GM23338 (cell line): ENCODE data around the gene C10orf105. TPM values are rescaled to one million over a fixed set of nuclear protein-coding genes. Genes with fewer than 3 reads are reported as not detected.

Experiments used
- ATAC-seq: fragments of 200-7000 bp; cut with Tn5 transposase; 3 replicates; pipeline ENCODE4 v1.9.1; 2020
- DNase-seq: peaks from one replicate; pipeline ENCODE4 v3.0.0-alpha.2; 2015; ENCODE audit warnings: low spot score
- H2AFZ ChIP-seq: fragments of 200-600 bp; sonication (generic); 2 replicates; pipeline ENCODE4 v1.8.0; 2016; ENCODE audit warnings: antibody characterized with exemption, mild to moderate bottlenecking, moderate library complexity
- H3F3A ChIP-seq: fragments of 200-600 bp; sonication (generic); replicated peaks from 2 replicates; pipeline ENCODE4 v1.8.0; 2017; ENCODE audit warnings: antibody characterized with exemption, mixed run types, low read depth
- H3K27ac ChIP-seq: fragments of 200-600 bp; sonication (generic); 2 replicates; pipeline ENCODE4 v1.6.1; 2016; ENCODE audit warnings: low read depth
- H3K27me3 ChIP-seq: fragments of 200-600 bp; sonication (generic); 2 replicates; pipeline ENCODE4 v1.8.0; 2016; ENCODE audit warnings: mild to moderate bottlenecking, mixed run types, moderate library complexity; ENCODE audit not compliant: insufficient read depth
- H3K36me3 ChIP-seq: fragments of 200-600 bp; sonication (generic); 2 replicates; pipeline ENCODE4 v1.8.0; 2016; ENCODE audit warnings: mild to moderate bottlenecking; ENCODE audit not compliant: insufficient read depth
- H3K4me1 ChIP-seq: fragments of 200-600 bp; sonication (generic); 2 replicates; pipeline ENCODE4 v1.8.0; 2016; ENCODE audit warnings: mild to moderate bottlenecking, moderate library complexity; ENCODE audit not compliant: insufficient read depth
- H3K4me2 ChIP-seq: fragments of 200-600 bp; sonication (generic); 2 replicates; pipeline ENCODE4 v1.7.1; 2017; ENCODE audit warnings: mixed run types
- H3K4me3 ChIP-seq: fragments of 200-600 bp; sonication (generic); 2 replicates; pipeline ENCODE4 v1.6.1; 2016; ENCODE audit warnings: mixed run types
- H3K79me2 ChIP-seq: fragments of 200-600 bp; sonication (generic); replicated peaks from 2 replicates; pipeline ENCODE4 v1.8.0; 2017; ENCODE audit warnings: mild to moderate bottlenecking; ENCODE audit not compliant: insufficient read depth
- H3K9me2 ChIP-seq: fragments of 200-600 bp; sonication (generic); 2 replicates; pipeline ENCODE4 v1.8.0; 2017; ENCODE audit not compliant: insufficient read depth
- H4K20me1 ChIP-seq: fragments of 200-600 bp; sonication (generic); replicated peaks from 2 replicates; pipeline ENCODE4 v1.8.0; 2017; ENCODE audit warnings: mild to moderate bottlenecking; ENCODE audit not compliant: insufficient read depth
- H3K27ac Mint-ChIP-seq: 2 replicates; pipeline ENCODE4 v1.8.0; 2020; ENCODE audit warnings: inconsistent platforms, mild to moderate bottlenecking, moderate library complexity, mixed read lengths
- H3K27me3 Mint-ChIP-seq: 3 replicates; pipeline ENCODE4 v1.8.0; 2022; ENCODE audit warnings: low read depth, mild to moderate bottlenecking, moderate library complexity, mixed read lengths, inconsistent platforms; ENCODE audit not compliant: insufficient read depth, poor library complexity
- H3K36me3 Mint-ChIP-seq: 3 replicates; pipeline ENCODE4 v1.8.0; 2021; ENCODE audit warnings: low read depth, mild to moderate bottlenecking, inconsistent platforms, moderate library complexity, mixed read lengths
- H3K4me1 Mint-ChIP-seq: 3 replicates; pipeline ENCODE4 v1.8.0; 2020; ENCODE audit warnings: mild to moderate bottlenecking, inconsistent platforms, mixed read lengths
- H3K4me3 Mint-ChIP-seq: 3 replicates; pipeline ENCODE4 v1.8.0; 2021; ENCODE audit warnings: moderate library complexity, mild to moderate bottlenecking, inconsistent platforms, mixed read lengths
- H3K9me3 Mint-ChIP-seq: 3 replicates; pipeline ENCODE4 v1.8.0; 2020; ENCODE audit warnings: moderate library complexity, mild to moderate bottlenecking, inconsistent platforms, mixed read lengths
- CREB1 ChIP-seq: fragments of 250-450 bp; sonication (Bioruptor Pico); IDR thresholded peaks from 2 replicates; pipeline ENCODE4 v1.5.0; 2020; ENCODE audit warnings: low read depth, mild to moderate bottlenecking, moderate library complexity
- EZH2 ChIP-seq: fragments of 200-600 bp; sonication (generic); IDR thresholded peaks from one replicate; pipeline ENCODE4 v1.8.0; 2017; ENCODE audit warnings: antibody characterized with exemption, mild to moderate bottlenecking, low read depth; ENCODE audit not compliant: unreplicated experiment
- EZH2phosphoT487 ChIP-seq: fragments of 200-600 bp; sonication (generic); IDR thresholded peaks from one replicate; pipeline ENCODE4 v1.8.1; 2018; ENCODE audit warnings: antibody characterized with exemption; ENCODE audit not compliant: unreplicated experiment
- JUNB ChIP-seq: IDR thresholded peaks from one replicate; pipeline ENCODE4 v1.6.1; 2016; ENCODE audit warnings: antibody characterized with exemption; ENCODE audit not compliant: unreplicated experiment
- NANOG ChIP-seq: IDR thresholded peaks from 2 replicates; pipeline ENCODE4 v1.6.1; 2016; ENCODE audit warnings: antibody characterized with exemption, borderline replicate concordance
- POLR2AphosphoS5 ChIP-seq: IDR thresholded peaks from 2 replicates; pipeline ENCODE4 v1.6.1; 2016; ENCODE audit warnings: antibody characterized with exemption, low read depth
- STAT1 ChIP-seq: IDR thresholded peaks from one replicate; pipeline ENCODE4 v1.6.1; 2016; ENCODE audit warnings: antibody characterized with exemption; ENCODE audit not compliant: unreplicated experiment
- ZNF114 ChIP-seq: fragments of 250-450 bp; sonication (Bioruptor Pico); IDR thresholded peaks from 2 replicates; pipeline ENCODE4 v1.5.0; 2020; ENCODE audit warnings: mild to moderate bottlenecking, moderate library complexity
- ZNF331 ChIP-seq: fragments of 250-450 bp; sonication (Bioruptor Pico); IDR thresholded peaks from 2 replicates; pipeline ENCODE4 v1.5.0; 2020; ENCODE audit warnings: low read depth, mild to moderate bottlenecking, moderate library complexity
- ZNF462 ChIP-seq: fragments of 250-450 bp; sonication (Bioruptor Pico); IDR thresholded peaks from 2 replicates; pipeline ENCODE4 v1.5.0; 2020; ENCODE audit warnings: mild to moderate bottlenecking, moderate library complexity
- polyA plus RNA-seq: library from polyadenylated mRNA; unstranded; fragments of >200 nt; fragmentation: Nextera tagmentation; extraction: Ambion mirVana; gene quantifications from 2 replicates; pipeline ENCODE4 v1.2.1, GENCODE V29; 2016
- total RNA-seq: library from RNA; depleted of rRNA; stranded (reverse); fragments of >200 nt; shearing (Covaris generic); gene quantifications from 2 replicates; pipeline ENCODE4 v1.2.3, GENCODE V29; 2014
- TF ChIP-seq, protein P1 (sequence below): IDR thresholded peaks from 2 replicates; pipeline ENCODE4 v1.6.1; 2016; ENCODE audit warnings: antibody characterized with exemption
- TF ChIP-seq, protein P2 (sequence below): IDR thresholded peaks from one replicate; pipeline ENCODE4 v1.6.1; 2018; ENCODE audit warnings: antibody characterized with exemption; ENCODE audit not compliant: unreplicated experiment
- TF ChIP-seq, protein P3 (sequence below), 2 experiments: fragments of 200-600 bp in 1 of 2; sonication (generic) in 1 of 2; conservative IDR thresholded peaks; 2 replicates each; pipeline versions ENCODE4 v1.5.1 to v1.6.1; 2016 to 2017; ENCODE audit warnings: antibody characterized with exemption in 2 of 2, low read depth in 2 of 2, mild to moderate bottlenecking in 2 of 2, moderate library complexity in 1 of 2

C10orf105 gene
- total and polyA plus RNA-seq, 2 experiments from 2014 or later: 0.15 to 0.17 TPM

DNA sequence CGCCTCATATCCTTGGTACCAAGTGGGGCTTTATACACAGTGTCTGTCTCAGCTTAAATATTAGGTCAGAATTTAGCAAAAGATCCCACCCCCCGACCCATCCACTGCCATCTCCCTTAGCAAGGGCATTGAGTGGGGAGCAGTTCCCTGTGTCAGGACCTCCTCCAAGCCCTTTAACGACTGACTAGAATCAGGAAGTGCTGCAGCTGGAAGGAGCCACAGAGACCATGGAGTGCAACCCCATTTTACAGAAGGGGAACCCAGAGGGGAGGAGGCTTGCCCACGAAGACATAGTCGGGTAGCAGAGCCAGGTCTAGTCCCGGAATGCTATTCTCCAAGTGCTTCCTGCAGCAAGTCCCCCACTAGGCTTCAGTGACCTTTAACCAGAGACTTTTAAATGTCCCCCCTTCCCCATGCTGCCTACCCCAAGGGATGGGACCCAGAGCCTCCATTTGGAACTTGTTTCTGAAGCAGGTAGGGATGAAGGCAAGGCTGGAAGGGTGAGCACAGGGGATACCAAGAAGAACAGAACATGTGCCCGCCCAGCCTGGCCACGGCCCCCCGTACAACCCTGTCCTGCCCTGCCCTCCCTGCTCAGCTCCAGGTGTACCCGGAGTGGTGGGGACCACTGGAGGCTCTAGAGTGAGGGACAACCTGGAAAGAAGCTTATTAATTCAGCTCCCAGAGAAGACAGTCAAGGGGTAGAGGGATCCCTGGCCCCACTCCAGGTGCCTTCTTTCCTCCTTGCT lies 41.3 kb downstream of the C10orf105 start:
- H3K36me3 Mint-ChIP-seq: no peaks in the 10 kb centered on the region
- H3F3A ChIP-seq: no peaks in the 10 kb centered on the region
- H3K9me3 Mint-ChIP-seq: no peaks in the 10 kb centered on the region
- no peaks in the 10 kb centered on the region for H3K27me3 ChIP-seq
- no peak overlapping the region for H3K4me3 ChIP-seq
- no peak overlapping the region for H3K27ac ChIP-seq
- peaks cover 2% of the 10 kb centered on the region; the same call in 1 of the 3 replicates for H3K4me1 Mint-ChIP-seq
- no peak overlapping the region for H3K4me3 Mint-ChIP-seq
- H3K4me1 ChIP-seq: no peaks in the 10 kb centered on the region
- no peak overlapping the region for H3K27ac Mint-ChIP-seq
- no peak overlapping the region for H2AFZ ChIP-seq
- ATAC-seq (no peak), DNase-seq (no peak)
- no peak for TF ChIP-seq STAT1
- TF ChIP-seq ZNF462 (CRISPR knock-in tag): no peak
- TF ChIP-seq, protein P1, sequence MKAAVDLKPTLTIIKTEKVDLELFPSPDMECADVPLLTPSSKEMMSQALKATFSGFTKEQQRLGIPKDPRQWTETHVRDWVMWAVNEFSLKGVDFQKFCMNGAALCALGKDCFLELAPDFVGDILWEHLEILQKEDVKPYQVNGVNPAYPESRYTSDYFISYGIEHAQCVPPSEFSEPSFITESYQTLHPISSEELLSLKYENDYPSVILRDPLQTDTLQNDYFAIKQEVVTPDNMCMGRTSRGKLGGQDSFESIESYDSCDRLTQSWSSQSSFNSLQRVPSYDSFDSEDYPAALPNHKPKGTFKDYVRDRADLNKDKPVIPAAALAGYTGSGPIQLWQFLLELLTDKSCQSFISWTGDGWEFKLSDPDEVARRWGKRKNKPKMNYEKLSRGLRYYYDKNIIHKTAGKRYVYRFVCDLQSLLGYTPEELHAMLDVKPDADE: no peak
- TF ChIP-seq, protein P2, sequence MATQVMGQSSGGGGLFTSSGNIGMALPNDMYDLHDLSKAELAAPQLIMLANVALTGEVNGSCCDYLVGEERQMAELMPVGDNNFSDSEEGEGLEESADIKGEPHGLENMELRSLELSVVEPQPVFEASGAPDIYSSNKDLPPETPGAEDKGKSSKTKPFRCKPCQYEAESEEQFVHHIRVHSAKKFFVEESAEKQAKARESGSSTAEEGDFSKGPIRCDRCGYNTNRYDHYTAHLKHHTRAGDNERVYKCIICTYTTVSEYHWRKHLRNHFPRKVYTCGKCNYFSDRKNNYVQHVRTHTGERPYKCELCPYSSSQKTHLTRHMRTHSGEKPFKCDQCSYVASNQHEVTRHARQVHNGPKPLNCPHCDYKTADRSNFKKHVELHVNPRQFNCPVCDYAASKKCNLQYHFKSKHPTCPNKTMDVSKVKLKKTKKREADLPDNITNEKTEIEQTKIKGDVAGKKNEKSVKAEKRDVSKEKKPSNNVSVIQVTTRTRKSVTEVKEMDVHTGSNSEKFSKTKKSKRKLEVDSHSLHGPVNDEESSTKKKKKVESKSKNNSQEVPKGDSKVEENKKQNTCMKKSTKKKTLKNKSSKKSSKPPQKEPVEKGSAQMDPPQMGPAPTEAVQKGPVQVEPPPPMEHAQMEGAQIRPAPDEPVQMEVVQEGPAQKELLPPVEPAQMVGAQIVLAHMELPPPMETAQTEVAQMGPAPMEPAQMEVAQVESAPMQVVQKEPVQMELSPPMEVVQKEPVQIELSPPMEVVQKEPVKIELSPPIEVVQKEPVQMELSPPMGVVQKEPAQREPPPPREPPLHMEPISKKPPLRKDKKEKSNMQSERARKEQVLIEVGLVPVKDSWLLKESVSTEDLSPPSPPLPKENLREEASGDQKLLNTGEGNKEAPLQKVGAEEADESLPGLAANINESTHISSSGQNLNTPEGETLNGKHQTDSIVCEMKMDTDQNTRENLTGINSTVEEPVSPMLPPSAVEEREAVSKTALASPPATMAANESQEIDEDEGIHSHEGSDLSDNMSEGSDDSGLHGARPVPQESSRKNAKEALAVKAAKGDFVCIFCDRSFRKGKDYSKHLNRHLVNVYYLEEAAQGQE: no peak
- TF ChIP-seq POLR2AphosphoS5: no peak
- TF ChIP-seq EZH2phosphoT487: no peak
- TF ChIP-seq, protein P3, sequence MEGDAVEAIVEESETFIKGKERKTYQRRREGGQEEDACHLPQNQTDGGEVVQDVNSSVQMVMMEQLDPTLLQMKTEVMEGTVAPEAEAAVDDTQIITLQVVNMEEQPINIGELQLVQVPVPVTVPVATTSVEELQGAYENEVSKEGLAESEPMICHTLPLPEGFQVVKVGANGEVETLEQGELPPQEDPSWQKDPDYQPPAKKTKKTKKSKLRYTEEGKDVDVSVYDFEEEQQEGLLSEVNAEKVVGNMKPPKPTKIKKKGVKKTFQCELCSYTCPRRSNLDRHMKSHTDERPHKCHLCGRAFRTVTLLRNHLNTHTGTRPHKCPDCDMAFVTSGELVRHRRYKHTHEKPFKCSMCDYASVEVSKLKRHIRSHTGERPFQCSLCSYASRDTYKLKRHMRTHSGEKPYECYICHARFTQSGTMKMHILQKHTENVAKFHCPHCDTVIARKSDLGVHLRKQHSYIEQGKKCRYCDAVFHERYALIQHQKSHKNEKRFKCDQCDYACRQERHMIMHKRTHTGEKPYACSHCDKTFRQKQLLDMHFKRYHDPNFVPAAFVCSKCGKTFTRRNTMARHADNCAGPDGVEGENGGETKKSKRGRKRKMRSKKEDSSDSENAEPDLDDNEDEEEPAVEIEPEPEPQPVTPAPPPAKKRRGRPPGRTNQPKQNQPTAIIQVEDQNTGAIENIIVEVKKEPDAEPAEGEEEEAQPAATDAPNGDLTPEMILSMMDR (conservative IDR thresholded peaks at IDR 0.05; ENCODE audit: low read depth in 2 of 2): no peak
- no peak for TF ChIP-seq ZNF114 (CRISPR knock-in tag)
- TF ChIP-seq NANOG: no peak
- no peak for TF ChIP-seq CREB1 (CRISPR knock-in tag)
- TF ChIP-seq JUNB: no peak
- no peak for TF ChIP-seq EZH2
- TF ChIP-seq ZNF331 (CRISPR knock-in tag): no peak
- no peak overlapping the region for H3K4me2 ChIP-seq
- peaks cover 5% of the 10 kb centered on the region for H3K27me3 Mint-ChIP-seq
- no peaks in the 10 kb centered on the region for H4K20me1 ChIP-seq
- no peaks in the 10 kb centered on the region for H3K36me3 ChIP-seq
- no peaks in the 10 kb centered on the region for H3K79me2 ChIP-seq
- H3K9me2 ChIP-seq: no peaks in the 10 kb centered on the region
